ENCODE data around the gene RBM27. TPM values are rescaled to one million over a fixed set of nuclear protein-coding genes. Genes with fewer than 3 reads are reported as not detected.

Gene RBM27
- polyA plus RNA-seq, 3 donors: 2.5 to 6.2 (median 3.9) TPM

DNA sequence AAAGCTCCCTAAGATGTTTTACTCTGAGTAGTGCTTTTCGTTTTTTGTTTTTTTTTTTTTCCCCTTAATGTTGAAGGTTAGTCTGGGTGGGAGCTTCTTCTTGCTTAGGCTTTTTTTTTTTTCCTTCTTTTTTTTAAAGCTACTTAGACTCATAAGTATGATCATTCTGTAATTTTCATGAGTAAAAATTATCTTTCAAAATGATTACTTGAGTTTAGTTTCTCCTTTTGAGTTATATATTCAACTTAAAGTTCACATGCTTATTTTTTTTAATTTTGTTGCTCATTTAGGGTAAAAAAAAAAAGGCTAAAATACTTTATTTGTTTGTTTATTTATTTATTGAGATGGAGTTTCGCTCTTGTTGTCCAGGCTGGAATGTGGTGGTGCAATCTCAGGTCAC is 2.9 kb downstream of the RBM27 start:
- Mint-ChIP-seq H3K9me3 (no peaks in the 10 kb centered on the region), H3K27me3 (ENCODE audit: low read depth in 3 of 3) (no peaks in the 10 kb centered on the region), H3K27ac (no peak overlapping the region), H3K4me3 (no peak overlapping the region), H3K36me3 (peaks cover 2 to 3% of the 10 kb centered on the region in 2 donors), H3K4me1 (peaks cover 17% of the 10 kb centered on the region)
- H3K9me3 ChIP-seq (replicated peaks in 1 of 2; ENCODE audit: control insufficient read depth in 1 of 2, insufficient read depth in 1 of 2, low read length in 2 of 2): no peaks in the 10 kb centered on the region
- intact Hi-C loops (cut with micrococcal nuclease): loop anchor here in 1 of 2 donors (10.0 kb wide), 1 partner anchor 239 kb away; the partner anchor contains the start of gene TCERG1
- no peak overlapping the region for H3K4me2 ChIP-seq (replicated peaks; ENCODE audit: extremely low read depth, low read length, poor library complexity, severe bottlenecking)
- H3K4me1 ChIP-seq (ENCODE audit: control insufficient read depth in 1 of 2, insufficient read depth in 2 of 2, low read length in 2 of 2): peaks cover 22 to 28% of the 10 kb centered on the region in 2 donors
- H3K4me3 ChIP-seq (replicated peaks in 1 of 3; ENCODE audit: low read depth in 2 of 3, low read length in 3 of 3): no peak overlapping the region
- WGBS (ENCODE audit: insufficient coverage): 100% methylated on average over 1 of the region's 2 CpGs
- no peak for TF ChIP-seq CTCF (IDR thresholded peaks at IDR 0.05)
- H2AFZ ChIP-seq (ENCODE audit: insufficient read depth, low read depth, low read length, poor library complexity, severe bottlenecking): no peak overlapping the region
- DNase-seq: no peak
- no peaks in the 10 kb centered on the region for H3K36me3 ChIP-seq (replicated peaks in 1 of 2; ENCODE audit: control insufficient read depth in 1 of 2, insufficient read depth in 2 of 2, low read length in 2 of 2)
- no peaks in the 10 kb centered on the region for H3K27me3 ChIP-seq (ENCODE audit: control insufficient read depth in 2 of 2, insufficient read depth in 2 of 2, low read length in 2 of 2)
- no peak overlapping the region for H3K27ac ChIP-seq (ENCODE audit: low read depth in 1 of 2, low read length in 2 of 2)
- H3K9ac ChIP-seq (ENCODE audit: insufficient read depth, low read length, poor library complexity, severe bottlenecking): no peak overlapping the region
- peaks cover 56% of the 10 kb centered on the region for H4K20me1 ChIP-seq (ENCODE audit: insufficient read depth, low read length)
- H3K79me2 ChIP-seq (ENCODE audit: insufficient read depth, low read length): peaks cover 77% of the 10 kb centered on the region

DNA sequence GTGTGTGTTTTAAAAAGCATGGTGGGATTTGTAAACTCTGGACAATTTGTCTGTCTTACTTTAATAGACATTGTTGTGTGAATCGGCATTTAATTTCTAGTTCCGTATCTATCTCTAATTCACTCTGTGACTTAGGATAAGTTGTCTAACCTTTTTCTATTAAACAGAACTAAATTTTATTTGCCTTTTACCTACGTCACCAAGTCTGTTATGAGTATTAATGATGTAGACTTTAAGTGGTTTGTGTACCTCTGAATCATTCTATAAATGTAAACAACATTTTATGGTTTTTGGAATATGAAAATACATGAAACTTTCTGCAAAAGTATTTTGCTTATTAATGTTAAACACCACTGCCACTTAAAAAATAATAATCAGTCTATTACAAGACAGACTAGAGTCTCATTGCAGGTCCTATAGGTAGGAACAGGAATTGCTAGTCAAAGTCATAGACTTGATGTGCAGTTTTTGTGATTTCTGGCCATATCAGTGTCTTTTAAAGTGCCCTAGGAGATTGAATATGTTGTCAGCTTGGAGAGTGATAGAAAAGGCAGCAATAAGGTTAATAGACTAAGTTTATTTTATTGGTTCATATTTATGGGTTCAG is 5.6 kb downstream of the RBM27 start:
- Mint-ChIP-seq H3K27me3 (ENCODE audit: low read depth in 3 of 3) (no peaks in the 10 kb centered on the region), H3K36me3 (peaks cover 7% of the 10 kb centered on the region in 2 donors), H3K4me3 (no peak overlapping the region), H3K27ac (peak overlapping the region in 1 of 7 donors; percentile 30), H3K9me3 (peaks cover 0 to 1% (median 0%) of the 10 kb centered on the region in 7 donors), H3K4me1 (peaks cover 19% of the 10 kb centered on the region)
- no peak overlapping the region for H3K4me3 ChIP-seq (replicated peaks in 1 of 3; ENCODE audit: low read depth in 2 of 3, low read length in 3 of 3)
- no peaks in the 10 kb centered on the region for H3K9me3 ChIP-seq (replicated peaks in 1 of 2; ENCODE audit: control insufficient read depth in 1 of 2, insufficient read depth in 1 of 2, low read length in 2 of 2)
- H3K4me2 ChIP-seq (replicated peaks; ENCODE audit: extremely low read depth, low read length, poor library complexity, severe bottlenecking): no peak overlapping the region
- H3K27me3 ChIP-seq (ENCODE audit: control insufficient read depth in 2 of 2, insufficient read depth in 2 of 2, low read length in 2 of 2): no peaks in the 10 kb centered on the region
- intact Hi-C loops (cut with micrococcal nuclease): loop anchor here in 1 of 2 donors (10.0 kb wide), 1 partner anchor 236 kb away; the partner anchor contains the start of gene TCERG1
- no peak for DNase-seq
- no CpG with 5 or more reads among the region's 3 CpGs for WGBS (ENCODE audit: insufficient coverage)
- H2AFZ ChIP-seq (ENCODE audit: insufficient read depth, low read depth, low read length, poor library complexity, severe bottlenecking): no peak overlapping the region
- peaks cover 14 to 18% of the 10 kb centered on the region in 2 donors for H3K4me1 ChIP-seq (ENCODE audit: control insufficient read depth in 1 of 2, insufficient read depth in 2 of 2, low read length in 2 of 2)
- H3K27ac ChIP-seq (ENCODE audit: low read depth in 1 of 2, low read length in 2 of 2): no peak overlapping the region
- TF ChIP-seq CTCF (IDR thresholded peaks at IDR 0.05): peak; percentile 10
- H3K79me2 ChIP-seq (ENCODE audit: insufficient read depth, low read length): peaks cover 97% of the 10 kb centered on the region
- H3K36me3 ChIP-seq (replicated peaks in 1 of 2; ENCODE audit: control insufficient read depth in 1 of 2, insufficient read depth in 2 of 2, low read length in 2 of 2): no peaks in the 10 kb centered on the region
- H4K20me1 ChIP-seq (ENCODE audit: insufficient read depth, low read length): peaks cover 83% of the 10 kb centered on the region
- H3K9ac ChIP-seq (ENCODE audit: insufficient read depth, low read length, poor library complexity, severe bottlenecking): no peak overlapping the region
